Neural progenitor cell (in vitro differentiated cells): ENCODE results near the gene TMEM161B. TPM values are rescaled to one million over a fixed set of nuclear protein-coding genes. Genes with fewer than 3 reads are reported as not detected.
A peak's percentile ranks its signal among the peaks of the same experiment; 100 is the strongest.

Experiments
- DNase-seq: peaks from one replicate; pipeline ENCODE4 v3.0.0-alpha.2; 2016; ENCODE audit warnings: low spot score
- H2AFZ ChIP-seq: fragments of 200-600 bp; sonication (generic); replicated peaks from 2 replicates; pipeline ENCODE4 v1.6.1; 2016; ENCODE audit warnings: antibody characterized with exemption
- H3F3A ChIP-seq: fragments of 200-600 bp; sonication (generic); 2 replicates; pipeline ENCODE4 v1.6.1; 2016; ENCODE audit warnings: antibody characterized with exemption, low read depth
- H3K27ac ChIP-seq: fragments of 200-600 bp; sonication (generic); 2 replicates; pipeline ENCODE4 v1.5.1; 2016; ENCODE audit warnings: mild to moderate bottlenecking
- H3K27me3 ChIP-seq: fragments of 200-600 bp; sonication (generic); 2 replicates; pipeline ENCODE4 v1.6.1; 2016; ENCODE audit warnings: mild to moderate bottlenecking, moderate library complexity
- H3K36me3 ChIP-seq: fragments of 200-600 bp; sonication (generic); 2 replicates; pipeline ENCODE4 v1.5.1; 2016
- H3K4me1 ChIP-seq: fragments of 200-600 bp; sonication (generic); 2 replicates; pipeline ENCODE4 v1.6.1; 2016; ENCODE audit warnings: mixed run types
- H3K4me2 ChIP-seq: fragments of 200-600 bp; sonication (generic); 2 replicates; pipeline ENCODE4 v1.6.1; 2016
- H3K4me3 ChIP-seq: fragments of 200-600 bp; sonication (generic); 2 replicates; pipeline ENCODE4 v1.5.1; 2016
- H3K79me2 ChIP-seq: fragments of 200-600 bp; sonication (generic); 2 replicates; pipeline ENCODE4 v1.6.1; 2016; ENCODE audit warnings: low read depth
- H3K9ac ChIP-seq: fragments of 200-600 bp; sonication (generic); 2 replicates; pipeline ENCODE4 v1.6.1; 2016
- H3K9me3 ChIP-seq: fragments of 200-600 bp; sonication (generic); 2 replicates; pipeline ENCODE4 v1.5.1; 2016; ENCODE audit warnings: low read depth
- H4K20me1 ChIP-seq: fragments of 200-600 bp; sonication (generic); 2 replicates; pipeline ENCODE4 v1.6.1; 2016; ENCODE audit warnings: low read depth
- H3K27ac Mint-ChIP-seq: 3 replicates; pipeline ENCODE4 v1.8.0; 2021; ENCODE audit warnings: mixed read lengths
- H3K27me3 Mint-ChIP-seq: 2 replicates; pipeline ENCODE4 v1.8.0; 2022; ENCODE audit warnings: low read depth, mild to moderate bottlenecking, inconsistent platforms, moderate library complexity, mixed read lengths; ENCODE audit not compliant: insufficient read depth
- H3K36me3 Mint-ChIP-seq: 3 replicates; pipeline ENCODE4 v1.8.0; 2021; ENCODE audit warnings: mixed read lengths
- H3K4me1 Mint-ChIP-seq: 3 replicates; pipeline ENCODE4 v1.8.0; 2021; ENCODE audit warnings: mixed read lengths
- H3K4me3 Mint-ChIP-seq: 3 replicates; pipeline ENCODE4 v1.8.0; 2021; ENCODE audit warnings: mild to moderate bottlenecking, moderate library complexity, mixed read lengths
- H3K9me3 Mint-ChIP-seq: 3 replicates; pipeline ENCODE4 v1.8.0; 2020; ENCODE audit warnings: mixed read lengths
- EZH2 ChIP-seq: fragments of 200-600 bp; sonication (generic); IDR thresholded peaks from 2 replicates; pipeline ENCODE4 v1.6.1; 2017; ENCODE audit warnings: antibody characterized with exemption, mild to moderate bottlenecking, moderate library complexity
- EZH2phosphoT487 ChIP-seq: fragments of 200-600 bp; sonication (generic); IDR thresholded peaks from 2 replicates; pipeline ENCODE4 v1.6.1; 2017; ENCODE audit warnings: antibody characterized with exemption
- total RNA-seq: library from RNA; depleted of rRNA; stranded (reverse); fragments of >200 nt; gene quantifications from 2 replicates; pipeline ENCODE4 v1.2.3, GENCODE V29; 2015; ENCODE audit warnings: low replicate concordance
- TF ChIP-seq, protein P1 (sequence below): fragments of 200-600 bp; sonication (generic); IDR thresholded peaks from 2 replicates; pipeline ENCODE4 v1.5.1; 2017; ENCODE audit warnings: antibody characterized with exemption, mild to moderate bottlenecking

TMEM161B gene
- total RNA-seq, 1 donor from 2014 or later, result 46.1 TPM

DNA sequence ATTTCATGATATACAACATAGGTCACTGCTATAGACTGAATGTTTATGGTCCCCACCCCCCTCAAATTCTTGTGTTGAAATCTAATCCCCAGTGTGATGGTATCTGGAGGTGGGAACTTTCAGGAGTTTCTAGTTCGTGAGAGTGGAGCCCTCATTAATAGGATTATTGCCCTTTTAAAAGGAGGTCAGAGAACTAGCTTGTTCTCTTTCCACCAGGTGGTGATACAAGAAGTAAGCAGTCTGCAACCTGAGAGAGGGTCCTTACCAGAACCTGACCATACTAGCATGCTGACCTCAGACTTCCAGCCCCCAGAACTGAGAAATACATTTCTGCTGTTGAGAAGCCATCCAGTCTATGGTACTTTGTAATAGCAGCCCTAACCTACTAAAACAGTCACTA lies 33.3 kb downstream of the TMEM161B start:
- Mint-ChIP-seq H3K36me3 (peaks cover 16% of the 10 kb centered on the region), H3K4me3 (no peak overlapping the region)
- peak; percentile 52 for DNase-seq

DNA sequence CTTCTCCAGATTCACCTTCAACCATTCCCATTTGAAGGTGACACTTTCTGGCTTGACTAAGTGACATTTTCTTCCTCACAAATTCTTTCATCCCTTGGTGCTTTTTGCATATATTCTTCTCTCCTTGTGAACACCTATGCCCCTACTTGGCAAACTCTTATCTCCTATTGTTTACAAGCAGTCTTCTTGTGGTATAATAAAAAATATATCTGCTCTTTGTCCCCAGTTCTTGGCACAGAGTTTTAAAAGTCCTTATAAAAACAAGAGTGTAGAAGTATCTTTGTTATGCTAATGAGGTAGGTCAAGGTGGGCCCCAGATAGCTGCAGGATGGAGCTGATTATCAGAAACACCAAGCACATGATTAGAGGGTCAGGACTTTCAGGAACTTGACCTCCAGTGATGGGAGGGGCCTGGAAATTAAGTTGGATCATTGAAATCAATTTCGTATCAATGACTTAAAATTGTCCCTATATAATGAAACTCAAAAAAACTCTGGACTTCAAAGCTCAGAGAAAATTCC lies 38.0 kb downstream of the TMEM161B start:
- no peaks in the 10 kb centered on the region for H3K9me3 ChIP-seq
- no peaks in the 10 kb centered on the region for H3K27me3 ChIP-seq
- no peak overlapping the region for H3K4me3 ChIP-seq
- peaks cover 9% of the 10 kb centered on the region for H3K4me1 Mint-ChIP-seq
- no peak overlapping the region for H3K4me2 ChIP-seq
- no peak for DNase-seq
- H3K9me3 Mint-ChIP-seq, result peaks cover 2% of the 10 kb centered on the region
- H3K36me3 Mint-ChIP-seq, result peaks cover 15% of the 10 kb centered on the region
- no peak overlapping the region for H2AFZ ChIP-seq
- no peak overlapping the region for H3K27ac ChIP-seq
- H3F3A ChIP-seq, result no peaks in the 10 kb centered on the region
- H3K9ac ChIP-seq, result no peak overlapping the region
- no peaks in the 10 kb centered on the region for H4K20me1 ChIP-seq
- no peak overlapping the region for H3K27ac Mint-ChIP-seq
- H3K4me1 ChIP-seq, result peaks cover 6% of the 10 kb centered on the region
- H3K27me3 Mint-ChIP-seq, result peaks cover 3% of the 10 kb centered on the region
- TF ChIP-seq, protein P1, sequence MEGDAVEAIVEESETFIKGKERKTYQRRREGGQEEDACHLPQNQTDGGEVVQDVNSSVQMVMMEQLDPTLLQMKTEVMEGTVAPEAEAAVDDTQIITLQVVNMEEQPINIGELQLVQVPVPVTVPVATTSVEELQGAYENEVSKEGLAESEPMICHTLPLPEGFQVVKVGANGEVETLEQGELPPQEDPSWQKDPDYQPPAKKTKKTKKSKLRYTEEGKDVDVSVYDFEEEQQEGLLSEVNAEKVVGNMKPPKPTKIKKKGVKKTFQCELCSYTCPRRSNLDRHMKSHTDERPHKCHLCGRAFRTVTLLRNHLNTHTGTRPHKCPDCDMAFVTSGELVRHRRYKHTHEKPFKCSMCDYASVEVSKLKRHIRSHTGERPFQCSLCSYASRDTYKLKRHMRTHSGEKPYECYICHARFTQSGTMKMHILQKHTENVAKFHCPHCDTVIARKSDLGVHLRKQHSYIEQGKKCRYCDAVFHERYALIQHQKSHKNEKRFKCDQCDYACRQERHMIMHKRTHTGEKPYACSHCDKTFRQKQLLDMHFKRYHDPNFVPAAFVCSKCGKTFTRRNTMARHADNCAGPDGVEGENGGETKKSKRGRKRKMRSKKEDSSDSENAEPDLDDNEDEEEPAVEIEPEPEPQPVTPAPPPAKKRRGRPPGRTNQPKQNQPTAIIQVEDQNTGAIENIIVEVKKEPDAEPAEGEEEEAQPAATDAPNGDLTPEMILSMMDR, result no peak
- TF ChIP-seq EZH2phosphoT487 (no peak), EZH2 (no peak)
- no peak overlapping the region for H3K4me3 Mint-ChIP-seq
- H3K36me3 ChIP-seq, result no peaks in the 10 kb centered on the region
- H3K79me2 ChIP-seq, result peaks cover 11% of the 10 kb centered on the region

More for the DNA sequence above, 33.3 kb downstream of the TMEM161B start:
- Histone ChIP-seq H3K27ac (no peak overlapping the region), H4K20me1 (peaks cover 5% of the 10 kb centered on the region), H3K4me3 (no peak overlapping the region), H2AFZ (no peak overlapping the region), H3K4me2 (peak overlapping the region; percentile 7), H3K9ac (no peak overlapping the region), H3F3A (no peaks in the 10 kb centered on the region), H3K79me2 (peaks cover 18% of the 10 kb centered on the region), H3K4me1 (peaks cover 33% of the 10 kb centered on the region), H3K27me3 (no peaks in the 10 kb centered on the region), H3K9me3 (no peaks in the 10 kb centered on the region), H3K36me3 (no peaks in the 10 kb centered on the region)
- peaks cover 23% of the 10 kb centered on the region for H3K4me1 Mint-ChIP-seq
- TF ChIP-seq, protein P1, result peak; percentile 15
- TF ChIP-seq EZH2phosphoT487 (no peak), EZH2 (no peak)
- H3K9me3 Mint-ChIP-seq, result peaks cover 2% of the 10 kb centered on the region
- H3K27ac Mint-ChIP-seq, result no peak overlapping the region
- H3K27me3 Mint-ChIP-seq, result no peaks in the 10 kb centered on the region

DNA sequence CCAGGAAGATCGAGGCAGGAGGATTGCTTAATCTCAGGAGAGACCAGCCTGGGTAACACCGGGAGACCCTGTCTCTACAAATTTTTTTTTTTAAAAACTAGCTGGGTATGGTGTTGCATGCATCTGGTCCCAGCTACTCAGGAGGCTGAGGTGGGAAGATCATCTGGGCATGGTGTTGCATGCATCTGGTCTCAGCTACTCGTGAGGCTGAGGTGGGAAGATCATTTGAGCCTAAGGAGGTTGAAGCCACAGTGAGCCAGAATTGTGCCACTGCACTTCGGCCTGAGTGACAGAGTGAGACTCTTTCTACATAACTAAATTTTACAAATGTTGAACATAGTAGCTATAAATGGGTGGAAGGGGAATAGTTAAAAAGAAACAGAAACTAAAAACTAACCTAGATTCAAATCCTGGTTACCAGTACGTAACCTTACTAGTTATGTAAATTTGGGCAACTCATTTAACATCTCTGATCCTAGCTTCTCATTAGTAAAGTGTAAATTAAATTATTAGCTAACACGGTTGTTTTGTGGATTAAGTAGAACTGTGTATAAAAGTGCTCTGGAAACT lies 41.7 kb downstream of the TMEM161B start:
- H4K20me1 ChIP-seq, result no peaks in the 10 kb centered on the region
- H3K27ac ChIP-seq, result no peak overlapping the region
- no peaks in the 10 kb centered on the region for H3K36me3 ChIP-seq
- no peak overlapping the region for H3K4me3 ChIP-seq
- Mint-ChIP-seq H3K9me3 (no peaks in the 10 kb centered on the region), H3K27ac (no peak overlapping the region), H3K27me3 (peaks cover 3% of the 10 kb centered on the region), H3K36me3 (peaks cover 12% of the 10 kb centered on the region), H3K4me3 (no peak overlapping the region), H3K4me1 (peaks cover 4% of the 10 kb centered on the region)
- no peak overlapping the region for H3K9ac ChIP-seq
- H2AFZ ChIP-seq, result no peak overlapping the region
- no peak for DNase-seq
- H3K79me2 ChIP-seq, result peaks cover 11% of the 10 kb centered on the region
- H3K4me2 ChIP-seq, result no peak overlapping the region
- no peaks in the 10 kb centered on the region for H3F3A ChIP-seq
- H3K4me1 ChIP-seq, result no peaks in the 10 kb centered on the region
- no peaks in the 10 kb centered on the region for H3K27me3 ChIP-seq
- H3K9me3 ChIP-seq, result no peaks in the 10 kb centered on the region
- TF ChIP-seq, protein P1, result no peak
